HG03103 (cell line): ENCODE results near the gene RAB11FIP5.

Experiments
- ATAC-seq: cut with Tn5 transposase; IDR thresholded peaks from one replicate; pipeline ENCODE4 v1.9.1; 2021; ENCODE audit warnings: low read depth; ENCODE audit not compliant: unreplicated experiment

The RAB11FIP5 gene

DNA sequence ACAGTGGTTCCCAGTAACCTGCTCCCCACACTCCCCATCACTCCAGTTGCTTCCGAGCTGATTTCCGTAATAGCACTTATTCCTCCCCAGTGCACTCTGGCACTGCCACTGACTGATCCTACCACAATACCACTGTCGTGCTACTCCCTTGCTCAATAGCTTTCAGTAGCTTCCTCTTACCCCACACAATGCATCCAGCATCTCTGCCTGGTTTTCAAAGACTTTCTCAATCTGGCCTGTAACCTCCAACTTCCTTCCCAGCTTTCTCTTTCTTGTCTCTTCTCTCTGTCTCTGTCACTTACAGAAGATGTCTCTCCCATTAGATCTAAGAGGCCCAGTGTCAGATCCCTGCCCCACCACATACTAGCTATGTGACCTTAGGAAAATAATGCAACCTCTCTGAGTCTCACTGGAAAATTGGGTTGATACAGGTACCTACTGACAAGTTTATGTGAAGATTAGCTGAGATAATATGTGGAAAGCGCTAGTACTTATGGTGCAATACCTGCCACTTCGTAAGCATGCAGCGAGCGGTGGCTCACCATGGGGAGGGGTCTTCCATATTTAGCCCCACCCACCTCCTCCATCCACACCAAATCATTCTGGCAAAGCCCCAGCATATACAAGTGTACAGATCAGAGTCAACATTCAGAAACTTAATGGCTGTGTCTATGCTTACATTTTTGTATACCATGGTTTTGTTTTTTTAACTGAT lies 77.9 kb downstream of the RAB11FIP5 start:
- no peak for ATAC-seq

DNA sequence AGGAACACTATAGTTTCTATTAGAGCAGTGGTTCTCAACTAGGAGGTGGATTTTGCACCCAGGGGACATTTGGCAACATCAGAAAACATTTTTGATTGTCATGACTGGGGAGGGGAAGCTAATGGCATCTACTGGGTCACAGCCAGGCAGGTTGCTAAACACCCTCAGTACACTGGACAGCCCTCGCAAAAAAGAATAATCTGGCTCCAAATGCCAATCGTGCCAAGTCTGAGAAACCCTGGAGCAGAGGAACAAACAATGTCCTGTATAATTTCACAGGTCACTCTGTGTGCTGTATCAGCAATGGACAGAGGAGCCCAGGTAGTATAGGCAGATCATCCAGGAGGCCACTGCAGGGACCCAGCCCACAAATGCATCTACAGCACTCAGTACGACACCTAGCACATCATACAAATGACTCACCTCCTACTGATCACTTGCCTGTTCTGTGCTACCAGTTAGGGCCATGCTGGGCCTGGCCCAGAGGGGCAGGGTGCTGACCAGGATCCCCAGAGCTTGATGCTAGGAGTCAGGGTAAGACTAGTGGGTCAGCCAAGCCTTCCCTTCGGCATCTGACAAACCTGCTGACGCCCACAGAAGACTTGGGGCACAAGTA lies 78.9 kb downstream of the RAB11FIP5 start:
- no peak for ATAC-seq

DNA sequence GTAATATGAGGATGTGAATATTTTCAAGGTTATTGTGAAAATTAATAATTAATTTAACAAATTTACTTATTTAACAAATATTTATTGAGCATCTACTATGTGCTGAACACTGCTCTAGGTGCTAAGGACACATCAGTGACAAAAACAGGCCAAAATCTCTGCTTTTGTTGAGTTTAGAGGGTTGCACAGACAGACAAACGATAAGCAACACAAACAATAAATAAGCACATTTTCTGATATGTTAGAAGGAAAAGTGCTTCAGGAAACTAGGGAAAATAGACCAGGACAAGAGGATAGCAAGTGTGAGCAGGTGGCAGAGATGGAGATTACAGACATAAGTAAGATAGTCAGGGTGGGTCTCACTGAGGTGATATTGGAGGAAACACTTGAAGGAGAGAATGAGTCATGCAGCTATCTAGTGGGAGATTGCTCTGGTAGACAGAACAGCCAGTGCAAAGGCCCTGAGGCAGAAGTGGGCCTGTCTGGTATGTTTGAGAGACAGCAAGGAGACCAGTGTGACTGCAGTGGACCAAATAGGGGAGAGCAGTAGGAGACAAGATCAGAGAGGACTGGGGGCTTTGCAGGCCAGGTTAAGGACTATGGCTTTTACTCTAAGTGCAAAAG lies 79.5 kb downstream of the RAB11FIP5 start:
- ATAC-seq, result no peak

DNA sequence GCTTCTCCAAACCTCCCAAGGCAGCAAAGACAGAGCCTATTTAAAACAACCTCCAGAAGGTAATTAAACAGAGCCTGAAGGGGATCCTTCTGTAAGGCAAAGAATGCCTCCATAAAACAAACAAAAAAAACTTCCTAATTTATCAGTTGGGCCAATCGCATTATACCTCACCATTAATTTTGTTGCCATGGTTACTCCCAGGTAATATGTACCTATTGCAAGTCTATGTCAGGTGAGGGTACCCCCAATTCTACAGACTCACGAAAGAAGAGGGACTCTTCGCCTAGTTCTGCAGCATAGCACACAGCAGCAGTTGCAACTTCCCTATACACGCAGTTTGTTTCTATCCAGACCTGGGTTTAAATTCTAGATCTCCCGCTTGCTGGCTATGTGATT lies 80.0 kb downstream of the RAB11FIP5 start:
- ATAC-seq, result no peak

DNA sequence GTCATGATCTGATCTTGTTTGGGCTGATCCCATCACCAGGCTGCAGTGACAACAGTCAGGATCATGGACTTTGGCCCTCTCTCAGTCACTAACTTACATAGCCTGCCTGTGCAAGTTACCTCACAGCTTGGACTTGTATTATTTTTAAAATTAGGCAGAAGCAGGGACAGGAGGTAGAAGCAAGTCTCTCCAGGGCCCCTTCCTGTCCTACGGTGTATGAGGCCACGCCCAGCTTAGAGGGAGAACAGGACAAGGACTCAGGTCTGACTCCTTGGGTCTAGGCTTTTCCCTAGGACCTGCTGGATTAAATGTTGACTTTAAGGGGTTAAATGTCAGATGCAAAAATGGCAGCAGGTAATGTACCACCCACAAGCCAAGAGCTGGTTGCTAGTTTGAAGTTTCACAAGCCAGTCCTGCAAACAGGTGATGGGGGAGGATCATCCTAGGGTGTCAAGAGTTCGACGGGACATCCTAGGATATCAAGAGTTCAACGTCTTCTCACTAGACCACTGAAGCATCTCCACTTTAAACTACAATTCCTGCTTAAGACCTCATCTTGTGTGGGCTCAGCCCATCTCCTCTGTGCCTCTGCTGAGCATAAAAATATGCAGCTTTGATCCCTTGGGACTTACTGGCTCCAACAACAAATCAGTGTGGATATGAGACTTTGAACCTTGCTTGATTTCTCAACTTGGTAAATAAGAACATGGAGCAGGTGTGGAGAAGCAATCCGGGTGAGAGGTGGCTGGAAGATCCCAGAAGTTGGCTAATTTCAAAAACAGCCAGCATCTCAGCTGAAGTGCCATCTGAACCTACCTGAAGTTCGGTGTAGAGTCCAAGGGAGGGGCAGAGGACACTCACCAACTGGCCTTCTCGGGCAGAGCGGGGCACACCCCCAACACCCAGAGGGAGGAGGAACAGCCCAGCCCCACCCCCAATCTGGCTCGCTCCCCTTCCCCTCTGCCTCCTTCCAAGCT lies 80.7 kb downstream of the RAB11FIP5 start:
- no peak for ATAC-seq

DNA sequence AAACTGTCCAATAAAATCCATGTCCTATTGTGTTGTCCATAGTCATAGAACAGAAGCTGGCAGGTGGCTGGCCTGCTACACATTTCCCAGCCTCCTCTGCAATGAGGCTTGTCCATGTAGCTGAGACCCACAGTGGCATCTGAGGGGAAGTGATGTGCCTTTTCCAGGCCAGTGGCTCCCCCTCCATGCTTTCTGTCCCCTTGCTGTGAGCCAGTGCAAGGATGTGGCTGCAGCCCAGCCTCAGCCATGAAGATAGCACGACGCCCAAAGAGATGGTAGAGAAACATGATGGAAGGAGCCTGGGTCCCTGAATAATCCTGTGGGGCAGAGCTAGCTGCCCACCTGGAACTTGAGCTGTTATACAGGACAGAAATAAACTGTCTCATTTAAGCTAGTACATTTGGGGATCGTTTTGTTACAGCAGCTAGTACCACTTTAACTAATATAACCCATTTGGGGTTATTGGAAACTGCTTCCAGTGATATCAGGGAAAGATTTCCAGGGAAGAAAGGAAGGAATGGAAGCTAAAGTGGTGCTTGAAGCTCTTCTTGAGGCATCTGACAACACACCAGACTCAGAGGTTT lies 81.6 kb downstream of the RAB11FIP5 start:
- no peak for ATAC-seq

DNA sequence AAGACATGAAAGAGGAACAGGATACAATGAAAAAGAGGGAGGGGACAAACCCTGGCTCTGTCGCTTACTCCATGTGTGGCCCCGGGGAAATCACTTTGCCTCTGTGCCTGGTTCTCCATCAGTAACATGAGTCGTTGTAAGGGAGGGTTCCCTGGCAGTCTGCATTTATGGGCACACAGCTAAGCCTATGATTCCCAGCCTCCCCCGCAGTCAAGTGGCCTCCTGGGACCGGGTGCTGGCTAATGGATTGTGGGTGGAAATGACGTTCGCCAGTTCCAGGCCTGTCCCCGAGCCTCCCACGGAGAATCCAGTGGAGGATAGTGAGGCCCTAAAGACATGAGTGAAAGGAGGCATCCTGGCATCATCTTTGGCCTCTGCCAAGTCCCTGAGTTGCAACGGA lies 83.9 kb downstream of the RAB11FIP5 start:
- ATAC-seq, result no peak

DNA sequence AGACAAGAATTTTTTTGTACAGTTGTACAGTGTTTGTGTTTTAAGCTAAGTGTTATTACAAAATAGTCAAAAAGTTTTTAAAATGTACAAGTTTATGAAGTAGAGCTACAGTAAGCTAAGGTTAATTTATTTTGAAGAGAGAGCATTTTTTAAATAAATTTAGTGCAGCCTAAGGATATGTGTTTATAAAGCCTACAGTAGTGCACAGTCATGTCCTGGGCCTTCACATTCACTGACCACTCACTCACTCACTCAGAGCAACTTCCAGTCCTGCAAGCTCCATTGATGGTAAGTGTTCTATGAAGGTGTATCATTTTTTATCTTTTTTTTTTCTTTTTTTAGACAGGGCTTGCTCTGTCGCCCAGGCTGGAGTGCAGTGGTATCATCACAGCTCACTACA lies 85.4 kb downstream of the RAB11FIP5 start:
- ATAC-seq, result no peak

DNA sequence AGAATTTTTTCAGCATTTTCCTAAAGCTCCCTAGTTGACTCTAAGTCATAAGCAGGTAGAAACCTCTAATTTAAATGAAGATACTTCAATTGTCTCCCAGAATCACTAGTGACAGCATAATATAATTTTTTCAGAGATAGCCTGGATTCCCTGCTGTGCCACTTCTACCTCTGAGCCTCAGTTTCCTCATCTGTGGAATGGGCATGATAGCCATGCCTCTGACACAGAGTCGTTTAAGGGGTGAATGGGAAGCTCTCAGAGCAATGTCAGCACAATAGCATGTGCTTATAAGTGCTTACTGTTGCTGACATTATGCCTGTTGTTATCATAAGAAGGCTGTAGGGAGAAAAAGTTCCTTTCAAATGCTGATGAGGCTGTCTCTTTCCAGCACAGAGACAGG lies 89.3 kb downstream of the RAB11FIP5 start:
- no peak for ATAC-seq
